Measurements from ENCODE around the gene IFIT1. TPM values are rescaled to one million over a fixed set of nuclear protein-coding genes. Genes with fewer than 3 reads are reported as not detected.

Gene IFIT1
- total and polyA plus RNA-seq, 2 experiments from 2014 or later = 23.9 to 24.4 TPM

DNA sequence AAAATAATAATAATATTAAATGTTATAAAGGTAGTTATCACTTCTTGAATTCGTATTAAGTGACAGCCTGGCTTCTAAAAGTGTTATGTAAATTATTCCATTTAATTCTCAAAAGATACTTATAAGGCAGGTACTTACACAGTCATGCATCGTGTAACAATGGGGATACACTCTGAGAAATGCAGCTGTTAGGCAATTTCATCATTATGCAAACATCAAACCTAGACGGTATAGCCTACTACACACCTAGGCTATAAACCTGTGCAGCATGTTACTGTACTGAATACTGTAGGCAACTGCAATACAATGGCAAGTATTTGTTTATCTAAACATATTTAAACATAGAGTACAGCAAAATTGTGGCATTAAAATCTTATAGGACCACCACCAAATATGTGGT lies 1.5 kb downstream of the IFIT1 start:
- DNase-seq (ENCODE audit: low read depth in 1 of 2, low spot score in 1 of 2) = no peak
- peak overlapping the region; percentile 90 for H3K27ac ChIP-seq
- H3K36me3 ChIP-seq = no peaks in the 10 kb centered on the region
- H3K9me3 ChIP-seq (ENCODE audit: low read depth) = no peaks in the 10 kb centered on the region
- H3K27me3 ChIP-seq = no peaks in the 10 kb centered on the region
- peaks cover 24% of the 10 kb centered on the region for H3K4me1 ChIP-seq (ENCODE audit: low read depth)
- TF ChIP-seq CTCF (IDR thresholded peaks at IDR 0.05; ENCODE audit: low read depth, low read length) = no peak
- peak overlapping the region; percentile 5 for H3K4me3 ChIP-seq

DNA sequence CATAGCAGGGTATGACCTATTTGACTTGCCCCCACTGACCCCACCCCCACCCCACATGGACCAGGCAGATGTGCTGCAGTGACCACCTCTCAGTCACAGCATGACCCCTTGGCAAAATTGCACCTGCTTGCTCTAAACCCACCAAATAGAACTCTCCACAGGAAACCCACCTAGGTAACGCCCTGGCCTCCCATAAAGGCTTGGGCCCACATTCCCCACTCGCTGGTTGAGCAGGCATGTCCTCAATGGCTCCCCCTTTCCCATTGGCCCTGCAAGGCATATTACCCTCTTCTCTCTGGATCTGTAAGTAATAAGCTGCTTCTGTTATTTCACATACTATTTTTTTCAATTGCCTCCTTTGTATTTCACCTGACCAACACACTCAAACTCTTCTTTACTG lies 2.7 kb downstream of the IFIT1 start:
- Histone ChIP-seq H3K4me3 (no peak overlapping the region), H3K27ac (no peak overlapping the region), H3K4me1 (ENCODE audit: low read depth) (peaks cover 24% of the 10 kb centered on the region), H3K36me3 (no peaks in the 10 kb centered on the region), H3K9me3 (ENCODE audit: low read depth) (no peaks in the 10 kb centered on the region), H3K27me3 (no peaks in the 10 kb centered on the region)
- TF ChIP-seq CTCF (IDR thresholded peaks at IDR 0.05; ENCODE audit: low read depth, low read length) = no peak
- no peak for DNase-seq (ENCODE audit: low read depth in 1 of 2, low spot score in 1 of 2)

- TF ChIP-seq CTCF (IDR thresholded peaks at IDR 0.05; ENCODE audit: low read depth, low read length) = no peak
- H3K4me1 ChIP-seq (ENCODE audit: low read depth) = peaks cover 11% of the 10 kb centered on the region
- H3K9me3 ChIP-seq (ENCODE audit: low read depth) = no peaks in the 10 kb centered on the region
- DNase-seq (ENCODE audit: low read depth in 1 of 2, low spot score in 1 of 2) = peak in 1 of 2 donors; percentile 64
- H3K4me3 ChIP-seq = no peak overlapping the region
- H3K36me3 ChIP-seq = no peaks in the 10 kb centered on the region
- H3K27ac ChIP-seq = no peak overlapping the region
- H3K27me3 ChIP-seq = no peaks in the 10 kb centered on the region
Observed at GRCh38 chr10:89398003-89398749, 5.8 kb downstream of the IFIT1 start.

GRCh38 chr10:89399956-89400355 lies 7.5 kb downstream of the IFIT1 start:
- no peak overlapping the region for H3K4me3 ChIP-seq
- no peak for DNase-seq (ENCODE audit: low read depth in 1 of 2, low spot score in 1 of 2)
- H3K27me3 ChIP-seq = no peaks in the 10 kb centered on the region
- H3K36me3 ChIP-seq = no peaks in the 10 kb centered on the region
- H3K9me3 ChIP-seq (ENCODE audit: low read depth) = no peaks in the 10 kb centered on the region
- H3K4me1 ChIP-seq (ENCODE audit: low read depth) = no peaks in the 10 kb centered on the region
- H3K27ac ChIP-seq = no peak overlapping the region
- TF ChIP-seq CTCF (IDR thresholded peaks at IDR 0.05; ENCODE audit: low read depth, low read length) = no peak

DNA sequence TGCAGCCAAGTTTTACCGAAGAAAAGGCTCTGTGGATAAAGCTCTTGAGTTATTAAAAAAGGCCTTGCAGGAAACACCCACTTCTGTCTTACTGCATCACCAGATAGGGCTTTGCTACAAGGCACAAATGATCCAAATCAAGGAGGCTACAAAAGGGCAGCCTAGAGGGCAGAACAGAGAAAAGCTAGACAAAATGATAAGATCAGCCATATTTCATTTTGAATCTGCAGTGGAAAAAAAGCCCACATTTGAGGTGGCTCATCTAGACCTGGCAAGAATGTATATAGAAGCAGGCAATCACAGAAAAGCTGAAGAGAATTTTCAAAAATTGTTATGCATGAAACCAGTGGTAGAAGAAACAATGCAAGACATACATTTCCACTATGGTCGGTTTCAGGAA lies 10.6 kb downstream of the IFIT1 start:
- H3K4me1 ChIP-seq (ENCODE audit: low read depth) = no peaks in the 10 kb centered on the region
- no peaks in the 10 kb centered on the region for H3K27me3 ChIP-seq
- H3K9me3 ChIP-seq (ENCODE audit: low read depth) = no peaks in the 10 kb centered on the region
- no peak for DNase-seq (ENCODE audit: low read depth in 1 of 2, low spot score in 1 of 2)
- H3K36me3 ChIP-seq = no peaks in the 10 kb centered on the region
- no peak overlapping the region for H3K4me3 ChIP-seq
- no peak for TF ChIP-seq CTCF (IDR thresholded peaks at IDR 0.05; ENCODE audit: low read depth, low read length)
- H3K27ac ChIP-seq = no peak overlapping the region

Measured in cardiac muscle cell (in vitro differentiated cells and primary cell).